ENCODE measurements around the gene EP400. TPM values are rescaled to one million over a fixed set of nuclear protein-coding genes. Genes with fewer than 3 reads are reported as not detected.

Gene EP400
- total and polyA plus RNA-seq, 2 of the 4 experiments (the other 2 are of a cell fraction): 4.3 to 11.4 TPM

GRCh38 chr12:131983554-131983953 is 33.8 kb downstream of the EP400 start:
- 57% methylated on average over 1 of the region's 6 CpGs; no CpG with 5 or more reads in 1 of the 2 experiments for WGBS, 2 experiments (ENCODE audit: extremely low coverage in 2 of 2, insufficient read length in 1 of 2)
- Histone ChIP-seq H3K9ac (ENCODE audit: low read depth, low read length) (no peak overlapping the region), H3K27ac (ENCODE audit: insufficient read depth, low read length) (no peak overlapping the region), H3K23ac (ENCODE audit: low read depth, low read length) (no peak overlapping the region), H2BK15ac (ENCODE audit: low read depth, low read length) (no peak overlapping the region), H3K14ac (replicated peaks; ENCODE audit: low read depth, low read length) (no peak overlapping the region), H2BK20ac (ENCODE audit: low read depth, low read length) (no peak overlapping the region), H3K27me3 (ENCODE audit: control insufficient read depth, insufficient read depth, low read length) (no peaks in the 10 kb centered on the region), H3K4me2 (ENCODE audit: low read depth, low read length) (no peak overlapping the region), H3K36me3 (ENCODE audit: control insufficient read depth, insufficient read depth, low read length) (peaks cover 52% of the 10 kb centered on the region), H4K5ac (ENCODE audit: low read depth, low read length) (no peak overlapping the region), H3K4me1 (ENCODE audit: control insufficient read depth, insufficient read depth, low read length) (peaks cover 4% of the 10 kb centered on the region), H3K4me3 (ENCODE audit: insufficient read depth, low read depth, low read length) (no peak overlapping the region), H2AK9ac (replicated peaks; ENCODE audit: low read depth, low read length, poor library complexity) (no peak overlapping the region), H2BK5ac (ENCODE audit: low read depth, low read length, poor library complexity, severe bottlenecking) (no peak overlapping the region), H3K9me3 (ENCODE audit: control insufficient read depth, insufficient read depth, low read length) (no peaks in the 10 kb centered on the region), H3K9me1 (ENCODE audit: insufficient read depth, low read length) (peaks cover 3% of the 10 kb centered on the region; the same call in 1 of the 2 replicates), H2AFZ (replicated peaks; ENCODE audit: low read length, poor library complexity) (no peak overlapping the region), H3K79me1 (ENCODE audit: low read depth in 1 of 2, low read length in 2 of 2) (peaks cover 14 to 34% of the 10 kb centered on the region in 2 experiments), H4K20me1 (ENCODE audit: insufficient read depth, low read length) (peaks cover 1% of the 10 kb centered on the region; the same call in 1 of the 2 replicates), H4K91ac (ENCODE audit: insufficient read depth, low read depth, low read length) (no peak overlapping the region), H3K18ac (ENCODE audit: low read depth, low read length) (no peak overlapping the region), H3K56ac (ENCODE audit: extremely low read depth, insufficient read depth, low read length) (no peak overlapping the region), H2BK120ac (ENCODE audit: low read depth, low read length) (no peak overlapping the region), H4K8ac (ENCODE audit: low read depth in 2 of 2, low read length in 2 of 2) (no peak overlapping the region), H3K4ac (ENCODE audit: low read depth, low read length) (no peak overlapping the region), H2AK5ac (ENCODE audit: low read depth, low read length) (no peak overlapping the region)
- intact Hi-C loops (cut with micrococcal nuclease) (no loop called here), dilution Hi-C loops (cut with HindIII; ENCODE audit: low sequenced_read_pairs, unreplicated experiment) (no loop called here), in situ Hi-C loops (cut with MboI; ENCODE audit: low sequenced_read_pairs) (no loop called here)
- no TSS peak for BruUV-seq (replicated peaks)
- no peak for TF ChIP-seq MAFK (IDR thresholded peaks at IDR 0.05; ENCODE audit: low read depth, low read length)
- no peak for TF ChIP-seq BHLHE40 (IDR thresholded peaks at IDR 0.05; ENCODE audit: low read depth, low read length)
- TF ChIP-seq SMC3 (IDR thresholded peaks at IDR 0.05; ENCODE audit: low read depth, low read length): no peak
- TF ChIP-seq MAZ (IDR thresholded peaks at IDR 0.05; ENCODE audit: borderline replicate concordance, low read depth, low read length): no peak
- no peak for TF ChIP-seq NFE2L2 (IDR thresholded peaks at IDR 0.05; ENCODE audit: low read depth, low read length)
- no peak for TF ChIP-seq RAD21 (IDR thresholded peaks at IDR 0.05; ENCODE audit: low read length)
- TF ChIP-seq MXI1 (IDR thresholded peaks at IDR 0.05; ENCODE audit: borderline replicate concordance, low read depth, low read length): no peak
- TF ChIP-seq RFX5 (IDR thresholded peaks at IDR 0.05; ENCODE audit: low read depth, low read length): no peak
- DNase-seq (no peak), ATAC-seq (ENCODE audit: low read depth) (no peak)
- ChIA-PET CTCF (no interaction called here), POLR2A (ENCODE audit: unreplicated experiment) (no interaction called here)
